HG03439 (cell line): ENCODE data around the gene FBLL1.
"Not testable (repeated sequence)": the region's sequence is repeated elsewhere in the genome, so short reads cannot be mapped to it uniquely, and the experiment has no call there.

Source experiments
- ATAC-seq: cut with Tn5 transposase; IDR thresholded peaks from one replicate; pipeline ENCODE4 v1.9.1; 2021; ENCODE audit warnings: mild to moderate bottlenecking, moderate library complexity; ENCODE audit not compliant: unreplicated experiment

The FBLL1 gene

GRCh38 chr5:168528521-168529373, at the start of gene FBLL1:
Gene FBLL1, plus strand, starts transcription at chr5:168529305. Its CDS starts 200 bp downstream, at chr5:168529505.
- no peak for ATAC-seq

GRCh38 chr5:168480601-168481000, 48.5 kb upstream of the FBLL1 start:
- ATAC-seq = no peak

GRCh38 chr5:168481330-168481788, 47.7 kb upstream of the FBLL1 start:
- peak; percentile 94 for ATAC-seq

GRCh38 chr5:168482361-168482760, 46.7 kb upstream of the FBLL1 start:
- ATAC-seq = no peak

GRCh38 chr5:168486136-168486879, 42.8 kb upstream of the FBLL1 start, which contains the start of gene RARS1:
Gene RARS1, plus strand, starts transcription at chr5:168486471. Its CDS starts 28 bp downstream, at chr5:168486499.
- peak; percentile 88 for ATAC-seq

GRCh38 chr5:168489059-168489458, 40.0 kb upstream of the FBLL1 start:
- no peak for ATAC-seq

- ATAC-seq = no peak
Observed at GRCh38 chr5:168494057-168494555, 35.0 kb upstream of the FBLL1 start.

GRCh38 chr5:168502563-168503237, 26.4 kb upstream of the FBLL1 start:
- ATAC-seq = no peak

GRCh38 chr5:168513861-168514428, 15.2 kb upstream of the FBLL1 start:
- no peak for ATAC-seq

- ATAC-seq = no peak
Observed at GRCh38 chr5:168525856-168526255, 3.2 kb upstream of the FBLL1 start.

GRCh38 chr5:168527756-168528295, 1.3 kb upstream of the FBLL1 start:
- no peak for ATAC-seq

GRCh38 chr5:168529374-168530234, 499 bp downstream of the FBLL1 start:
- no peak for ATAC-seq

GRCh38 chr5:168530621-168531150, 1.6 kb downstream of the FBLL1 start:
- no peak for ATAC-seq

GRCh38 chr5:168531191-168531590, 2.1 kb downstream of the FBLL1 start:
- no peak for ATAC-seq

- no peak for ATAC-seq
Observed at GRCh38 chr5:168531987-168532864, 3.1 kb downstream of the FBLL1 start.

GRCh38 chr5:168534351-168534750, 5.2 kb downstream of the FBLL1 start:
- not testable (repeated sequence) for ATAC-seq

- ATAC-seq = no peak
Observed at GRCh38 chr5:168537176-168537575, 8.1 kb downstream of the FBLL1 start.

GRCh38 chr5:168549554-168549953, 20.4 kb downstream of the FBLL1 start:
- no peak for ATAC-seq
